CD4-positive, alpha-beta T cell treated with Interleukin-17A for 1 hour (primary cell): ENCODE data around the gene LONP1.
"Not testable (repeated sequence)": the region's sequence is repeated elsewhere in the genome, so short reads cannot be mapped to it uniquely, and the experiment has no call there.

Experiments used
- DNase-seq: peaks from one replicate; pipeline ENCODE4 v3.0.0-alpha.2; 2020

The LONP1 gene

DNA sequence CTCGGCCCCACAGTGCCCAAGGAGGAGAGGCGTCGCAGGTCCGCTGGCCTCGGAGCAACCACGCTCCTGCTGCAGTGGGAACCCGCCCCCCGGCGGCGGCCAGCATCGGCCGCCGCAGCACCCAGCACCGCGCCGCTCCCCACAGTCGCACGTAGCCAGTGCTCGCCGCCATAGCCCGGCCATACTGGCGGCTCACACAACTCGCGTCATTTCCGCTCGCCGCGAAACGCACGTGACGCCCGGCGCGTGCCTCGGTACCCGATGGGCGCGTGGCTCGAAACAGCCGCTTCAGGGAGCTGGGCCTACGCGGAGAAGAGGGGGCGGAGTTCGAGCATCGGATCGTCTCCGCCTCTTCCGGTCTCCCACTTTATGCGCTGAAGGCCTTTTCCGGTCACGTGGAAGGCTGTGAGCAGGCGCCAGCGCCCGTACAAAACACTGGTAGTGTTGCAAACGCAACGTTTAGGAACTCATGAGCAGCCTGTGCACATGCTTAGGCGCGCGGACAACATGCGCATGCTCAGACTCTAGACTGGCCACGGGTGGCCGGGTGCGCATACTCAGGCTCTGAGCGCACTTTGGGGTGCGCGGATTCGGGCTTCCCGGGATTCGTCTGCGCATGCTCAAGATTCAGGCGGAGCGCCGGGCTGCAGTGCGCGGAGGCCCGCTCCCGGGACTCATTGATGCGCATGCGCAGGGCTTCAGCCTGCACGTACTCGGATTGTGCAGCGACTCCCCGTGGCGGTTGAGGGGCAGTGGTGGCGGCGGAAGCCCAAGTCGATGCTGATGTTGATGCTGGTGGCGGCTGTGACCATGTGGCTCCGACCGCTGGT is at the start of gene LONP1, which contains the start of gene CATSPERD:
LONP1 (minus strand) TSS at position 186 of the 830 bp plus-strand sequence; CDS start at position 172, 14 bp downstream.
CATSPERD (plus strand) TSS at position 677 of the 830 bp plus-strand sequence; CDS start at position 778, 101 bp downstream.
- peak; percentile 98 for DNase-seq

DNA sequence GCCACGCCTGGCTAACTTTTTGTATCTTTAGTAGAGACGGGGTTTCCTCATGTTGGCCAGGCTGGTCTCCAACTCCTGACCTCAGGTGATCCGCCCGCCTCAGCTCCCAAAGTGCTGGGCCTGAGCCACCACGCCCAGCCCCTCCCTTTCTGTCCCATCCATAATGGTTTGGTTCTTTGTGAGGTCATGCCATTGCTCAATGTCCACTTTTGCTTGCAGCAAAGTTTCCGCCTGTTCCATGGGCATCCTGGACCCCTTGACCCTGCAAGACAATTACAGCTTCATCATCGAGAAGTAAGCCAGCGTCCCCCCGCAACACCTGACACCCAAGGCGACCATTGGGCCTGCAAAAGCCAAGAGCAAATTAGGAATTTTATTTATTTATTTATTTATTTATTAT is 48.0 kb upstream of the LONP1 start:
- DNase-seq: no peak

DNA sequence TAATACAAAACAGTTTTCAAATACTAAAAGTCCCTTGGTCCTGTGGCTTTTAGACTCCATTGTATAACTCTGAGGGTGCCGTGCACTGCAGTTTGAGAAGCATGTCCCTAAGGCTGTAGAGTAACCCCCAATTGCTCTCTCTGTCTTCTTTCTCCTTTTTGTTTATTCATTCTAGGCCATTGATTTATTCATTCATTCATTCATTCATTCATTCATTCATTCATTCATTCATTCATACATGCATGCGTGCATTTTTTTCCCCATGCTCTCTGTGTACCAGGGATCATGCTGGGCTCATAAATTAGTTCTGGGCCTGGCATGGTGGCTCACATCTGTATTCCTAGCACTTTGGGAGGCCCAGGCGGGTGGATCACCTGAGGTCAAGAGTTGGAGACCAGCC is 45.3 kb upstream of the LONP1 start:
- DNase-seq: no peak

DNA sequence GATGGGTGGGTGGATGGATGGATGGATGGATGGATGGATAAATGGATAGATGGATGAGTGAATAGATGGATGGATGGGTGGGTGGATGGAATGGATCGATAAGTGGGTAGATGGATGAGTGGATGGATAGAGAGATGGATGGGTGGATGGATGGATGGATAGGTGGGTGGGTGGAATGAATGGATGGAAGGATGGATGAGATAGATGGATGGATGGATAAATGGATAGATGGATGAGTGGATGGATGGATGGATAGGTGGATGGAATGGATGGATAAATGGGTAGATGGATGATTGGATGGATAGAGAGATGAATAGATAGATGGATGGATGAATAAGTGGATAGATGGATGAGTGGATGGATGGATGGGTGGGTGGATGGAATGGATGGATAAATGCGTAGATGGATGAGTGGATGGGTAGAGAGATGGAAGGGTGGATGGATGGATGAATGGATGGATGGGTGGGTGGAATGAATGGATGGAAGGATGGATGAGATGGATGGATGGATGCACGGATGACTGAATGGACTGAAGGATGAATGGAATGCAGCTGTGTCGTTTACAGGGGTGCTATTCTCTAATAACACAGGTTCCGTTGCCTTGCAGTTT is 42.8 kb upstream of the LONP1 start:
- DNase-seq: no peak

DNA sequence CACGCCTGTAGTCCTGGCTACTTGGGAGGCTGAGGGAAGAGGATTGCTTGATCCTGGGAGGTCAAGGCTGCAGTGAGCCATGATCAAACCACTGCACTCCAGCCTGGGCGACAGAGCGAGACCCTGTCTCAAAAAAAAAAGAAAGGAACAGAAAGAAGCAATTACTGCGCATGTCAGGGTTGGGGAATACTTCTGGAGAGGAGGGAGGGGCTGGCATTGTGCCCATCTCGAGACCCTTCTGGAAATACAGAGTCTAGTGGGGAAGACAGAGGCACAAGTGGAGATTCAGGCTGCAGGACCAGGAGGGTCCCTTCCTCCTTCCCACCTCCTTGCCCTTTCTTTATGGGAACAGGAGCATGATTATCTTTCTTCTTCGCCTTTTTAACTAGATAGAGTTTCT is 33.8 kb upstream of the LONP1 start:
- DNase-seq: no peak

- no peak for DNase-seq
Measured at GRCh38 chr19:5751709-5752108, 31.8 kb upstream of the LONP1 start.

DNA sequence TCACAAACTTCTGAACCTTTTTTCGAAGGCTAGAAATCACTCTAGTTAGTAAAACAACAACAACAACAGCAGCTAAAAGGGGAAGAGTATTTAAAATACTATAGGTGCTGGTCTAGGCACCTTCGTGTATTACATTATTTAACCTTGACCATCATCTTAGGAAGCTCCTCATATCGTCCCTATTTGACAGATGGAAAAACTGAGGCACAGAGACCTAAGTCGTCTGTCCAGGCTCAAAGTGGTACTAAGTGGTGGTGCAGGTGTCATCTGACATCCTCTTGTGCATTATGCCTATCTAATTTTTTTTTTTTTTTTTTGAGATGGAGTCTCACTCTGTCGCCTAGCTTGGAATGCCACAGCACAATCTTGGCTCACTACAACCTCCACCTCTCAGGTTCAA is 29.6 kb upstream of the LONP1 start:
- no peak for DNase-seq

GRCh38 chr19:5748920-5749319 is 29.0 kb upstream of the LONP1 start:
- DNase-seq: not testable (repeated sequence)

DNA sequence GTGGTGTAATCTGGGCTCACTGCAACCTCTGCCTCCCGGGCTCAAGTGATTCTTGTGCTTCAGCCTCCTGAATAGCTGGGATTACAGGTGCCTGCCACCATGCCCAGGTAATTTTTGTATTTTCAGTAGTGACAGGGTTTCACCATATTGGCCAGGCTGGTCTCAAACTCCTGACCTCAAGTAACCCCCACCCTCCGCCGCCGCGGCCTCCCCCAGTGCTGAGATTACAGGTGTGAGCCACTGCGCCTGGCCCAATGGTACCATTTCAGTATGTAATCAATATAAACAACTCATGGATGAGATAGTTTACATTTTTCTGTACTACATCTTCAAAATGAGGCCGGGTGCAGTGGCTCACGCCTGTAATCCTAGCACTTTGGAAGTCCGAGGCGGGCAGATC is 25.1 kb upstream of the LONP1 start:
- DNase-seq: not testable (repeated sequence)

GRCh38 chr19:5743630-5744029 is 23.7 kb upstream of the LONP1 start:
- DNase-seq: no peak

DNA sequence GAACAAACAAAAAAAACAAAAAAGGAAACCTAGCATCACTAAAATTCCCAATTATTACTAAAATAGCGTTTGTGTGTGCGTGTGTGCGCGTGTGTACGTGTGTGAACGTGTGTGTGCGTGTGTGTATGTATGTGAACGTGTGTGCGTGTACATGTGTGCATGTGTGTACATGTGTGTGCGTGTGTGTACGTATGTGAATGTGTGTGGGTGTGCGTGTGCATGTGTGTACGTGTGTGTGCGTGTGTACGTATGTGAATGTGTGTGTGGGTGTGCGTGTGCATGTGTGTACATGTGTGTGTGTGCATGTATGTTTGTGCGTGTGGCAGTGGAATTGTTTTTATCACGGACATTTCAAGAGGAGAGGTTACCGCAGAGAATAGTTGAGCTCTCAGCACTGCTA is 22.1 kb upstream of the LONP1 start:
- DNase-seq: no peak

DNA sequence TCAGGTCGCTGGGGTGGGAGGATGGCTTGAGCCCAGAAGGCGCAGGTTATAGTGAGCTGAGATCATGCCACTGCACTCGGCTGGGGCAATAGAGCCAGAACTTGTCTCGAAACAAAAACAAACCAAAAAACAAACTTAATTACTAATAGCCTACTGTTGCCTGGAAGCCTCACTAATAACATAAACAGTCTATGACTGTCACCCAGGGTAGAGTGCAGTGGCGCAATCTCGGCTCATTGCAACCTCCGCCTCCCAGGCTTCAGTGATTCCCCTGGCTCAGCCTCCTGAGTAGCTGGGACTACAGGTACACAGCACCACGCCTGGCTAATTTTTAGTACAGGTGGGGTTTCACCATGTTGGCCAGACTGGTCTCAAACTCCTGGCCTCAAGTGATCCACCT is 18.5 kb upstream of the LONP1 start:
- DNase-seq: no peak

DNA sequence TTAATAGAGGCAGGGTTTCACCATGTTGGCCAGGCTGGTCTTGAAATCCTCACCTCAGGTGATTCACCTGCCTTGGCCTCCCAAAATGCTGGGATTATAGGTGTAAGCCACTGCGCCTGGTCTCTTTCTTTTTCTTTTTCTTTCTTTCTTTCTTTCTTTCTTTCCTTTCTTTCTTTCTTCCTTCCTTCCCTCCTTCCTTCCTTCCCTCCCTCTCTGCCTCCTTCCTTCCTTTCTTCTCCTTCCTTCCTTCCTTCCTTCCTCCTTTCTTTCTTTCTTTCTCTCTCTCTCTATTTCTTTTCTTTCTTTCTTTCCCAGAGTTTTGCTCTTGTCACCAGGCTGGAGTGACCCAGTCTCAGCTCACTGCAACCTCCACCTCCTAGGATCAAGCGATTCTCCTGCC is 13.2 kb upstream of the LONP1 start:
- DNase-seq: not testable (repeated sequence)

GRCh38 chr19:5727453-5728050 is 7.6 kb upstream of the LONP1 start:
- no peak for DNase-seq

DNA sequence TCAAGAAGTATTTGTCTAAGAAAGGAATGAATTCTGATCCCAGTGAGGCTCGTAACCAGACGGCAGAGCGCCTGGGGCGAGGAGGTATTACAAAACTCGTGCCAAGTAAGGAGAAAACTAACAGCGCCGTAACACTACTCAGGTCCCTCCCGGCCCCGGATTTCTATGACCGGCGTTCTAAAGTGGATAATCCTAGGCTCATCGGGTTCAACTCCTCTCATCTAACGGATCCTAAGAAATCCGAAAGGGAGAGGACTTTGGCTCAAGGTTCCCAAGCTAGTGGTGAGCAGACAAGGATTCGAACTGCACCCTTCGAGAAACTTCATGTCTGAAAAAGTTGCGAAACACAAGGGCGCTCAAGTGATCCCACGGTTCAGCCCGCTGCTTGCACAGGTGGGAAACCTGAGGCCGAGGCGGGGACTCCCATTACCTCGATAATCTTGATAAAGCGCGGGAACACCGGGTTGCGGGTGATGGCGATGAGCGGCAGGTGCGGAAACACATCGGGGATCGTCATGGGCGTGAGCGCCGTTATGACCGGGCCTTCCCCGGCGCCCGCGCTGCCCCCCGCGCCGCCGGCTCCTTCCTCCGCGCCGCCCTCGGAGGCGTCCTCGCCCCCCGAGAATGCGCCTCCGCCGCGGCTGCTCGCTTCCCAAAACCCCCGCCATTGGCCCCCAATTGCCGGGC is 529 bp downstream of the LONP1 start:
- peak; percentile 35 for DNase-seq

- peak; percentile 27 for DNase-seq
Measured at GRCh38 chr19:5718579-5719273, 1.2 kb downstream of the LONP1 start.

GRCh38 chr19:5718037-5718578 is 1.8 kb downstream of the LONP1 start:
- no peak for DNase-seq

DNA sequence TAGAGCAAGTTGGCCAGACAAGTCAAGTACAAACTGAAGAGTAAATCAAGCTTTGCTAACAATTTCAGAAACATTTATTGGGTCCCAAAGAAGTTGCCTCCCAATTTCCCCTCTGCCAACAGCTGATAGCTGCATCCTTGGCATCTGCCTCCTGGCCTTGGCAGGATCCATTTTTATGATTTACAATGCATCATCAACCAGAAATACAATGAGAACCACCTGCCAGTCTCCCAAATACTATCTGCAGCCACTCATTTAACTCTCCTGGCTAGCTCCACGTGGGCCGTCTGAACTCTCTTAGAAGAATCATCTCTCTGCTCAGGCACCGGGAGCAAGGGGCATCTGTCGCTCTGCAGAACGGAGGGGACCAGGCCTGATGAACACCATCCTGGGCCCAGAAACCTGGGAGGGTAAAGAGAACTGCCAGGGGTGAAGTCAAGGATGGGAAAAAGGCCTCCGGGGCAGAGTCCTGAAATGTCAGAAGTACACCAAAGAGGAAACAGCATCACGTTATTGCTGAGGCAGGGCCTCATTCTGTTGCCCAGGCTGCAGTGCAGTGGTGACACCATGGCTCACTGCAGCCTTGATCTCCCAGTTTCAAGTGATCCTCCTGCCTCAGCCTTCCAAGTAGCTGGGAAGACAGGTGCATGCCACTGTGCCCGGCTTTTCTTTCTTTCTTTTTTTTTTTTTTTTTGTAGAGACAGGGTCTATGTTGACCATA is 2.6 kb downstream of the LONP1 start:
- DNase-seq: no peak

- no peak for DNase-seq
Measured at GRCh38 chr19:5714816-5715215, 5.1 kb downstream of the LONP1 start.

DNA sequence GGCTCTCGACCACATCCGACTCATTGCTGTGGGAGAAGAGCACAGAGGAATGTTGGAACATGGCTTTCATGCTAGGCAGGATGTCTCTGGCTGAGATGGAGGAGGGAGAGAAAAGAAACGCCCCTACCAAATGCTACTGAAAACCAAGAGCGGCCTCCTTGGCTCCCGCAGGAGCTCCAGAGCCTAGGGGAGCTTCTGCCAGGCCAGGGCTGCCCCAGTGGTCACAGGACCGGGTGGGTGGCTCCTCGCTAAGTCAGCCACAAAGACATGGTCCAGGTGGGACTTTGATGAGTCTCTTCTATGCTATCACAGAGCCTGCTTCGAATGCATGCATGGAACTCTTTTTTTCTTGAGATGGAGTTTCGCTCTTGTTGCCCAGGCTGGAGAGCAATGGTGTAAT is 6.7 kb downstream of the LONP1 start:
- DNase-seq: no peak

GRCh38 chr19:5711713-5712161 is 8.2 kb downstream of the LONP1 start:
- no peak for DNase-seq

DNA sequence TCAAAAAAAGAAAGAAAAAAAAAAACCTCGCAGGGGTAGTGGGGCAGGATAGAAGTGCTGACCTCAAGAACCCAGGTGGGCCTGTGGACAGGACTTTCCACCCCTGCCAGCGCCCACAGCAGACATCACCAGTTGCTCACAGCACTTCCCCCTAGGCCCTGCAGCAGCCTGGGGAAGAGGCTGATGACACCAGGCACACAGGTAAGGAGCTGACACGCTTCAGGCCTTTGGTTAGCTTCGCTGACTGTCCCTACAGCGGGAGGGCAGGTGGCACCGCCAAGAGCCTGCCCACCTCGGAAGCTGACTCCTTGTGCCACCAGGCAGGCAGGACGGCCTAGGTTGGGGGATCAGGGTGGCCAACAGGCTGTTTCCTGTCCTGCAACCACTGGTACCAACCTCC is 8.9 kb downstream of the LONP1 start:
- no peak for DNase-seq
